Suprapubic skin (tissue), 4 donors: ENCODE measurements around the gene DNAJC27. TPM values are rescaled to one million over a fixed set of nuclear protein-coding genes. Genes with fewer than 3 reads are reported as not detected.

Experiments
- DNase-seq, 2 donors: peaks; one replicate each; pipeline ENCODE4 v3.0.0-alpha.2; 2019; ENCODE audit warnings: low spot score in 2 of 2
- H3K27ac ChIP-seq: fragments of 200-600 bp; sonication (generic); one replicate; pipeline ENCODE4 v1.5.1; 2019
- H3K27me3 ChIP-seq: fragments of 200-600 bp; sonication (generic); one replicate; pipeline ENCODE4 v1.5.1; 2019
- H3K36me3 ChIP-seq: fragments of 200-600 bp; sonication (generic); one replicate; pipeline ENCODE4 v1.5.1; 2019
- H3K4me1 ChIP-seq: fragments of 200-600 bp; sonication (generic); one replicate; pipeline ENCODE4 v1.5.1; 2019
- H3K4me3 ChIP-seq: fragments of 200-600 bp; sonication (generic); one replicate; pipeline ENCODE4 v1.5.1; 2019; ENCODE audit warnings: mild to moderate bottlenecking
- H3K9me3 ChIP-seq: fragments of 200-600 bp; sonication (generic); one replicate; pipeline ENCODE4 v1.5.1; 2019
- EP300 ChIP-seq: sonication (generic); formaldehyde crosslinking; IDR thresholded peaks from one replicate; pipeline ENCODE4 v1.6.1; 2017; ENCODE audit warnings: antibody characterized with exemption
- POLR2A ChIP-seq, 2 donors: fragments of 450-650 bp; IDR thresholded peaks; one replicate each; pipeline ENCODE4 v1.6.1; 2017; ENCODE audit warnings: antibody characterized with exemption in 2 of 2, mild to moderate bottlenecking in 2 of 2, moderate library complexity in 2 of 2
- POLR2AphosphoS5 ChIP-seq, 3 donors: sonication (generic); formaldehyde crosslinking; IDR thresholded peaks; one replicate each; pipeline ENCODE4 v1.6.1; 2017; ENCODE audit warnings: antibody characterized with exemption in 3 of 3
- WGBS: methylation state at CpG from one replicate; pipeline ENCODE4 v1.1.5; 2018; 5-methylcytosine and 5-hydroxymethylcytosine counted together
- total RNA-seq, 4 donors: library from RNA; depleted of rRNA; stranded (reverse); fragments of >200 nt; gene quantifications; one replicate each; pipeline ENCODE4 v1.1.0, GENCODE V29; 2016
- TF ChIP-seq, protein P1 (sequence below), 2 donors: fragments of 200-600 bp in 1 of 2; fragments of 450-650 bp in 1 of 2; sonication (generic) in 1 of 2; IDR thresholded peaks; one replicate each; pipeline ENCODE4 v1.5.1; 2016 to 2019; ENCODE audit warnings: antibody characterized with exemption in 2 of 2, mild to moderate bottlenecking in 1 of 2, moderate library complexity in 1 of 2

Gene DNAJC27
- total RNA-seq, 4 donors from 2014 or later: 3.1 to 6.4 (median 4.3) TPM

GRCh38 chr2:24957976-24958375 is 13.8 kb downstream of the DNAJC27 start:
- 89% methylated on average over 2 of the region's 2 CpGs for WGBS
- no peak for DNase-seq
- peaks cover 85% of the 10 kb centered on the region for H3K36me3 ChIP-seq

GRCh38 chr2:24957221-24957620 is 14.5 kb downstream of the DNAJC27 start:
- H3K36me3 ChIP-seq: peaks cover 84% of the 10 kb centered on the region
- no peak overlapping the region for H3K27ac ChIP-seq
- H3K9me3 ChIP-seq: no peaks in the 10 kb centered on the region
- no peak for TF ChIP-seq EP300
- TF ChIP-seq POLR2AphosphoS5 (IDR thresholded peaks at IDR 0.05): no peak
- TF ChIP-seq, protein P1, sequence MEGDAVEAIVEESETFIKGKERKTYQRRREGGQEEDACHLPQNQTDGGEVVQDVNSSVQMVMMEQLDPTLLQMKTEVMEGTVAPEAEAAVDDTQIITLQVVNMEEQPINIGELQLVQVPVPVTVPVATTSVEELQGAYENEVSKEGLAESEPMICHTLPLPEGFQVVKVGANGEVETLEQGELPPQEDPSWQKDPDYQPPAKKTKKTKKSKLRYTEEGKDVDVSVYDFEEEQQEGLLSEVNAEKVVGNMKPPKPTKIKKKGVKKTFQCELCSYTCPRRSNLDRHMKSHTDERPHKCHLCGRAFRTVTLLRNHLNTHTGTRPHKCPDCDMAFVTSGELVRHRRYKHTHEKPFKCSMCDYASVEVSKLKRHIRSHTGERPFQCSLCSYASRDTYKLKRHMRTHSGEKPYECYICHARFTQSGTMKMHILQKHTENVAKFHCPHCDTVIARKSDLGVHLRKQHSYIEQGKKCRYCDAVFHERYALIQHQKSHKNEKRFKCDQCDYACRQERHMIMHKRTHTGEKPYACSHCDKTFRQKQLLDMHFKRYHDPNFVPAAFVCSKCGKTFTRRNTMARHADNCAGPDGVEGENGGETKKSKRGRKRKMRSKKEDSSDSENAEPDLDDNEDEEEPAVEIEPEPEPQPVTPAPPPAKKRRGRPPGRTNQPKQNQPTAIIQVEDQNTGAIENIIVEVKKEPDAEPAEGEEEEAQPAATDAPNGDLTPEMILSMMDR (IDR thresholded peaks at IDR 0.05): no peak
- TF ChIP-seq POLR2A (IDR thresholded peaks at IDR 0.05): no peak
- H3K4me1 ChIP-seq: no peaks in the 10 kb centered on the region
- no peak overlapping the region for H3K4me3 ChIP-seq
- no peak for DNase-seq
- H3K27me3 ChIP-seq: no peaks in the 10 kb centered on the region
- 79% methylated on average over 1 of the region's 1 CpG for WGBS

More at GRCh38 chr2:24957976-24958375, 13.8 kb downstream of the DNAJC27 start:
- H3K4me1 ChIP-seq: no peaks in the 10 kb centered on the region
- H3K9me3 ChIP-seq: no peaks in the 10 kb centered on the region
- H3K27ac ChIP-seq: no peak overlapping the region
- H3K4me3 ChIP-seq: no peak overlapping the region
- TF ChIP-seq POLR2A (IDR thresholded peaks at IDR 0.05) (no peak), POLR2AphosphoS5 (IDR thresholded peaks at IDR 0.05) (no peak), EP300 (no peak)
- TF ChIP-seq, protein P1 (IDR thresholded peaks at IDR 0.05): no peak
- no peaks in the 10 kb centered on the region for H3K27me3 ChIP-seq

- no peak overlapping the region for H3K4me3 ChIP-seq
- peaks cover 85% of the 10 kb centered on the region for H3K36me3 ChIP-seq
- TF ChIP-seq, protein P1 (IDR thresholded peaks at IDR 0.05): no peak
- TF ChIP-seq EP300 (no peak), POLR2AphosphoS5 (IDR thresholded peaks at IDR 0.05) (no peak), POLR2A (IDR thresholded peaks at IDR 0.05) (no peak)
- no peaks in the 10 kb centered on the region for H3K27me3 ChIP-seq
- no peak overlapping the region for H3K27ac ChIP-seq
- no peak for DNase-seq
- no peaks in the 10 kb centered on the region for H3K4me1 ChIP-seq
- H3K9me3 ChIP-seq: no peaks in the 10 kb centered on the region
These were observed 15.8 kb downstream of the DNAJC27 start for GRCh38 chr2:24955921-24956320.

- no peaks in the 10 kb centered on the region for H3K9me3 ChIP-seq
- DNase-seq: no peak
- TF ChIP-seq, protein P1 (IDR thresholded peaks at IDR 0.05): no peak
- TF ChIP-seq POLR2A (IDR thresholded peaks at IDR 0.05): no peak
- H3K4me1 ChIP-seq: no peaks in the 10 kb centered on the region
- H3K27me3 ChIP-seq: no peaks in the 10 kb centered on the region
- peaks cover 87% of the 10 kb centered on the region for H3K36me3 ChIP-seq
- no peak overlapping the region for H3K4me3 ChIP-seq
- no peak overlapping the region for H3K27ac ChIP-seq
These were observed 16.5 kb downstream of the DNAJC27 start for GRCh38 chr2:24955232-24955631.

DNA sequence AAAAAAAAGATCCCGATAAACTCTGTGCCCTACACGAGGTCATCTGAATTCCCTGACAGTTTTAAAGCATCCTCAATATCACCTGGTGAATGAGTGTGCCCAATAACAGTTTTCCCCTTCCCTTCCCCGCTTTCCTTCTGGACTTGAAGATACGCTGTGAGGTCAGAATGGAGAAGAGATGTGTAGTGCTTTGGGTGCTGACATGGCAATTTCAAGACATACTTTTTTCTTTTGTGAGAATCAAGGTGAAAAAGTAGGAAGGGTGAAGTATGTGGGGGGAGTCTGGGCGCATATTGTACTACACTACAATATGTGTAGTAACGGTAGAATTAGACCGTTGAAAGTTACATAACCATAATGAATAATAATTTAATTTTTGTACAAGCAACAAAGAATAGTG is 21.7 kb downstream of the DNAJC27 start:
- DNase-seq: no peak
- H3K36me3 ChIP-seq: peaks cover 82% of the 10 kb centered on the region
- no peaks in the 10 kb centered on the region for H3K4me1 ChIP-seq
- H3K4me3 ChIP-seq: no peak overlapping the region
- no peak for TF ChIP-seq EP300
- TF ChIP-seq POLR2A (IDR thresholded peaks at IDR 0.05): no peak
- TF ChIP-seq, protein P1 (IDR thresholded peaks at IDR 0.05): no peak
- TF ChIP-seq POLR2AphosphoS5 (IDR thresholded peaks at IDR 0.05): no peak
- H3K27me3 ChIP-seq: no peaks in the 10 kb centered on the region
- WGBS: 93% methylated on average over 7 of the region's 7 CpGs
- H3K9me3 ChIP-seq: no peaks in the 10 kb centered on the region
- no peak overlapping the region for H3K27ac ChIP-seq
